ENCODE measurements around the gene FRMD8. TPM values are rescaled to one million over a fixed set of nuclear protein-coding genes. Genes with fewer than 3 reads are reported as not detected.
A peak's percentile ranks its signal among the peaks of the same experiment; 100 is the strongest.

Gene FRMD8
- total RNA-seq, 1 donor from 2014 or later: 99.3 TPM

DNA sequence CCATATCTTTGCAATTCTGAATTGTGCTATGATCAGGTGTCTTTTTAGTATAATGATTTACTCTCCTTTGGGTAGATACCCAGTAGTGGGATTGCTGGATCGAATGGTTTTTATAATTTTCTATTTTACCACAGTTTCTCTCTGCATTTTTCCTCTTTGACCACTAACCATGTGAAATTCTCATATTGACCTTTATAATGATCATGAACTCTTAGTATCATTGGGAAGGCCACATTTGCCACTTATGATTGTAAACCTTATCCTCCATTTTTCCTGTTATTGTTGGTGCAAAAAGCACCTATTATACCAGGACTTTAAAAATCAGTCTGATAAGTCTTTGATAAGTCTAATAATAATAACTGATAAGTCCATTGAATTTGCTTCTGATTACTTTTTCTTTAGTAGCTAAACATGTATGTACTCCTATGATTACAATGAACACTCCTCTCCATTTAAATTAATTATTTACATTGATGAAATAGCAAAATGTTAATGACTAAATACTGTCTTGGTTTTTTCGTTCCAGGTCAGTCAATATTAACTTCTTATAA is 45.7 kb downstream of the FRMD8 start:
- no peaks in the 10 kb centered on the region for H3K9me3 ChIP-seq
- peak overlapping the region; percentile 32 to 80 for H3K4me3 ChIP-seq
- H3K36me3 ChIP-seq: peaks cover 25 to 62% of the 10 kb centered on the region in 2 donors
- no peak for TF ChIP-seq CTCF (IDR thresholded peaks at IDR 0.05)
- peak overlapping the region in 1 of 2 donors; percentile 29 for H3K27ac ChIP-seq
- H3K27me3 ChIP-seq: no peaks in the 10 kb centered on the region
- no peak for DNase-seq (ENCODE audit: low spot score in 2 of 2)
- H3K4me1 ChIP-seq: peaks cover 13 to 63% of the 10 kb centered on the region in 2 donors
- intact Hi-C loops (cut with DNase I): no loop called here

GRCh38 chr11:65432686-65433582 is 46.5 kb downstream of the FRMD8 start:
- Histone ChIP-seq H3K27ac (peak overlapping the region in 1 of 2 donors; percentile 24), H3K9me3 (no peaks in the 10 kb centered on the region), H3K36me3 (peaks cover 30 to 62% of the 10 kb centered on the region in 2 donors), H3K27me3 (no peaks in the 10 kb centered on the region), H3K4me1 (peaks cover 13 to 70% of the 10 kb centered on the region in 2 donors), H3K4me3 (peak overlapping the region; percentile 15 to 80)
- DNase-seq (ENCODE audit: low spot score in 2 of 2): no peak
- intact Hi-C loops (cut with DNase I): no loop called here
- TF ChIP-seq CTCF (IDR thresholded peaks at IDR 0.05): peak in 1 of 3 experiments; percentile 3

DNA sequence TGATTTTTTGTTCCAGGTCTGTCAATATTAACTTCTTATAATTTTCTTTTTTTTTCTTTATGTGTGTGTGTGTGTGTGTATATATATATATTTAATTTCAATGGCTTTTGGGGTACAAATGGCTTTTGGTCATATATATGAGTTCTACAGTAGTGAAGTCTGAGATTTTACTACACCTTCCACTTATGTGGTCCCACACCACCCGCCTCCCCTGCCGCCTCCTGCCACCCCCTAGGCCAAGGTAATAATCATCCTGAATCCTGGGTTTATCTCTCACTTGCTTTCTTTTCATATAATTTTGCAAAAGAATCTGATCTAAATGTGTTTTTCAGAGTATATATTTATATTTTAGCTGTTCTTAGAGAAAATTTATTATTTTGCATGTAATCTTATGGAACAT is 47.2 kb downstream of the FRMD8 start:
- H3K27ac ChIP-seq: peak overlapping the region in 1 of 2 donors; percentile 44
- H3K27me3 ChIP-seq: no peaks in the 10 kb centered on the region
- peaks cover 32 to 68% of the 10 kb centered on the region in 2 donors for H3K36me3 ChIP-seq
- no peak for TF ChIP-seq CTCF (IDR thresholded peaks at IDR 0.05)
- no peaks in the 10 kb centered on the region for H3K9me3 ChIP-seq
- H3K4me1 ChIP-seq: peaks cover 13 to 76% of the 10 kb centered on the region in 2 donors
- DNase-seq (ENCODE audit: low spot score in 2 of 2): peak in 1 of 2 donors; percentile 34
- peak overlapping the region in 1 of 2 donors; percentile 28 for H3K4me3 ChIP-seq
- intact Hi-C loops (cut with DNase I): no loop called here

- TF ChIP-seq CTCF (IDR thresholded peaks at IDR 0.05): no peak
- H3K4me3 ChIP-seq: peak overlapping the region in 1 of 2 donors; percentile 28
- H3K36me3 ChIP-seq: peaks cover 32 to 69% of the 10 kb centered on the region in 2 donors
- H3K4me1 ChIP-seq: peaks cover 13 to 80% of the 10 kb centered on the region in 2 donors
- H3K27me3 ChIP-seq: no peaks in the 10 kb centered on the region
- DNase-seq (ENCODE audit: low spot score in 2 of 2): peak in 1 of 2 donors; percentile 58
- intact Hi-C loops (cut with DNase I): no loop called here
- H3K27ac ChIP-seq: peak overlapping the region in 1 of 2 donors; percentile 44
- no peaks in the 10 kb centered on the region for H3K9me3 ChIP-seq
Measured at GRCh38 chr11:65434057-65434666, 47.7 kb downstream of the FRMD8 start.

DNA sequence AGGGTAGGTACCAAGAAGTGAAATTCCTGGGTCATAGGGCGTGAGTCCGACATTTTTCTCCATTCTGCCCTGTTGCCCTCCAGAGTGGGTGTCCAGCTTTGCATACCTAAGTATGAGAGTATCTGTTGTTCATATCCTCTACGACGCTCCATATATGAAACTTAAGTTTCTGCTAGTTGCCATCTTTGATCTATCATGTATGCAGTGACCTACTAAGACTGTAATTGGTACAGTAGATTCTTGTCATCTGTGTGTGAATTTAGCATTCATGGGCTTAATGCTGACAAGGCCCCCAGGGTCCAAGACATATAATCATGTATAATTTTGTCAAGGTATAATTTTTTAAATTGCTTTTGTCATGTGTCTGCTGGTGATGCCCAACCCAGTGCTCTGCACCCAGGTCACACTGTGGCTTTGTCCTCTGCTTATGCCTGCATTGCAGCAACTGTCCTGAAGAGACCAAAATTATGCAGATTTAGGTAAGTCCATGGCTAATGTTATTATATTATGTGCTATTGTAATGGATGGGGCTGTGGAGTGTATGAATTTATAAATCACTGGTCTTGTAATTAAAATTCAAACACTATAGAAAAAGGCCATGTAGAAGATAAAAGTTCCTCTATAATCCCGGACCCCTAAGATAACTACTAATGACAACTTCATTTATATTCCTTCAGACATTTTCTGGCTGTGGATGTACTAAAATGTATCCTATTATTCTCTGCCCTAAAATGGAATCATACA is 48.4 kb downstream of the FRMD8 start:
- H3K36me3 ChIP-seq: peaks cover 32 to 75% of the 10 kb centered on the region in 2 donors
- no peak for TF ChIP-seq CTCF (IDR thresholded peaks at IDR 0.05)
- H3K27ac ChIP-seq: peak overlapping the region in 1 of 2 donors; percentile 50
- H3K4me1 ChIP-seq: peaks cover 11 to 80% of the 10 kb centered on the region in 2 donors
- peak in 1 of 2 donors; percentile 54 for DNase-seq (ENCODE audit: low spot score in 2 of 2)
- intact Hi-C loops (cut with DNase I): no loop called here
- H3K9me3 ChIP-seq: no peaks in the 10 kb centered on the region
- no peaks in the 10 kb centered on the region for H3K27me3 ChIP-seq
- peak overlapping the region in 1 of 2 donors; percentile 28 for H3K4me3 ChIP-seq
